WTC11 (cell line): ENCODE data around the gene FBXL7. TPM values are rescaled to one million over a fixed set of nuclear protein-coding genes. Genes with fewer than 3 reads are reported as not detected.

ENCODE experiments used
- ATAC-seq: fragments of 200-7000 bp; cut with Tn5 transposase; 2 replicates; pipeline ENCODE4 v1.10.0; 2021; ENCODE audit warnings: mild to moderate bottlenecking, moderate library complexity
- CTCF ChIA-PET: fragments of 300-600 bp; sonication (Branson Sonifier 250); formaldehyde crosslinking; loops from one replicate; lab custom pipeline; 2021; ENCODE audit warnings: antibody characterized with exemption; lab: Charles Lee
- POLR2A ChIA-PET: fragments of 350-600 bp; sonication (Branson Sonifier 250); formaldehyde crosslinking; loops from one replicate; lab custom pipeline; 2021; ENCODE audit warnings: antibody characterized with exemption; lab: Charles Lee
- DNase-seq: peaks from one replicate; pipeline ENCODE4 v3.0.0; 2021; ENCODE audit warnings: low spot score
- H3K27ac Mint-ChIP-seq: 2 replicates; pipeline ENCODE4 v1.8.0; 2021; ENCODE audit warnings: mixed read lengths
- H3K27me3 Mint-ChIP-seq: 2 replicates; pipeline ENCODE4 v1.8.0; 2021; ENCODE audit warnings: low read depth, mild to moderate bottlenecking, moderate library complexity, mixed read lengths
- H3K36me3 Mint-ChIP-seq: 2 replicates; pipeline ENCODE4 v1.8.0; 2021; ENCODE audit warnings: mixed read lengths
- H3K4me1 Mint-ChIP-seq: 2 replicates; pipeline ENCODE4 v1.8.0; 2022; ENCODE audit warnings: mixed read lengths
- H3K4me3 Mint-ChIP-seq: 2 replicates; pipeline ENCODE4 v1.8.0; 2021; ENCODE audit warnings: mild to moderate bottlenecking, moderate library complexity, mixed read lengths
- H3K9me3 Mint-ChIP-seq: 2 replicates; pipeline ENCODE4 v1.8.0; 2021; ENCODE audit warnings: mixed read lengths
- CBFB ChIP-seq: sonication (generic); formaldehyde crosslinking; IDR thresholded peaks from 2 replicates; pipeline ENCODE4 v1.8.1; 2022; ENCODE audit warnings: mild to moderate bottlenecking, low read depth, missing genetic modification reagents
- CREB1 ChIP-seq: sonication (generic); formaldehyde crosslinking; IDR thresholded peaks from 2 replicates; pipeline ENCODE4 v1.8.0; 2023; ENCODE audit warnings: mild to moderate bottlenecking, missing genetic modification reagents
- CTCF ChIP-seq: fragments of 200-600 bp; IDR thresholded peaks from 2 replicates; pipeline ENCODE4 v1.8.0; 2022; ENCODE audit warnings: antibody characterized with exemption
- ELF4 ChIP-seq: sonication (generic); formaldehyde crosslinking; IDR thresholded peaks from 2 replicates; pipeline ENCODE4 v1.8.1; 2022; ENCODE audit warnings: low read depth, mild to moderate bottlenecking, moderate library complexity, missing genetic modification reagents
- FOXK1 ChIP-seq: sonication (generic); formaldehyde crosslinking; IDR thresholded peaks from 2 replicates; pipeline ENCODE4 v1.8.0; 2022; ENCODE audit warnings: mild to moderate bottlenecking, moderate library complexity, missing genetic modification reagents
- FOXP4 ChIP-seq: sonication (generic); formaldehyde crosslinking; IDR thresholded peaks from 2 replicates; pipeline ENCODE4 v1.8.0; 2022; ENCODE audit warnings: mild to moderate bottlenecking, missing genetic modification reagents
- GTF2I ChIP-seq: fragments of 250-450 bp; sonication (Bioruptor Pico); conservative IDR thresholded peaks from 2 replicates; pipeline ENCODE4 v1.4.0; 2021; ENCODE audit warnings: mild to moderate bottlenecking
- HMGXB4 ChIP-seq: sonication (generic); formaldehyde crosslinking; IDR thresholded peaks from 2 replicates; pipeline ENCODE4 v1.8.1; 2023; ENCODE audit warnings: mild to moderate bottlenecking, moderate library complexity, missing genetic modification reagents
- IRF2 ChIP-seq: sonication (generic); formaldehyde crosslinking; IDR thresholded peaks from 2 replicates; pipeline ENCODE4 v1.8.0; 2022; ENCODE audit warnings: low read depth, missing genetic modification reagents, borderline replicate concordance
- KAT7 ChIP-seq: sonication (generic); formaldehyde crosslinking; IDR thresholded peaks from 2 replicates; pipeline ENCODE4 v1.8.1; 2023; ENCODE audit warnings: missing genetic modification reagents, mild to moderate bottlenecking, borderline replicate concordance
- MXD4 ChIP-seq: fragments of 250-450 bp; sonication (Bioruptor Pico); IDR thresholded peaks from 2 replicates; pipeline ENCODE4 v1.8.0; 2021; ENCODE audit warnings: mild to moderate bottlenecking, moderate library complexity, borderline replicate concordance
- NR1H2 ChIP-seq: sonication (generic); formaldehyde crosslinking; IDR thresholded peaks from 2 replicates; pipeline ENCODE4 v1.9.0; 2021; ENCODE audit warnings: mild to moderate bottlenecking, moderate library complexity, missing genetic modification reagents
- PRRX2 ChIP-seq: fragments of 250-450 bp; sonication (Bioruptor Pico); IDR thresholded peaks from 2 replicates; pipeline ENCODE4 v1.8.0; 2021; ENCODE audit warnings: mild to moderate bottlenecking
- TCF7 ChIP-seq: sonication (generic); formaldehyde crosslinking; IDR thresholded peaks from 2 replicates; pipeline ENCODE4 v1.8.0; 2022; ENCODE audit warnings: mild to moderate bottlenecking, low read depth, missing genetic modification reagents, moderate library complexity
- TEAD1 ChIP-seq: sonication (generic); formaldehyde crosslinking; IDR thresholded peaks from 2 replicates; pipeline ENCODE4 v1.8.0; 2022; ENCODE audit warnings: mild to moderate bottlenecking, missing genetic modification reagents
- ZNF219 ChIP-seq: sonication (generic); formaldehyde crosslinking; IDR thresholded peaks from 2 replicates; pipeline ENCODE4 v1.8.0; 2023; ENCODE audit warnings: missing genetic modification reagents, mild to moderate bottlenecking, borderline replicate concordance
- ZNF423 ChIP-seq: fragments of 250-450 bp; sonication (Bioruptor Pico); IDR thresholded peaks from 2 replicates; pipeline ENCODE4 v2.1.2; 2022; ENCODE audit warnings: mild to moderate bottlenecking, moderate library complexity
- total RNA-seq: library from RNA; stranded (reverse); gene quantifications from 3 replicates; pipeline ENCODE4 v1.2.3, GENCODE V29; 2021
- TF ChIP-seq, protein P1 (sequence below): fragments of 250-450 bp; sonication (Bioruptor Pico); IDR thresholded peaks from 2 replicates; pipeline ENCODE4 v2.1.2; 2022; ENCODE audit warnings: mild to moderate bottlenecking, moderate library complexity
- TF ChIP-seq, protein P2 (sequence below): sonication (generic); formaldehyde crosslinking; IDR thresholded peaks from 2 replicates; pipeline ENCODE4 v1.8.1; 2022; ENCODE audit warnings: mild to moderate bottlenecking, moderate library complexity, missing genetic modification reagents

FBXL7 gene
- total RNA-seq, 1 experiment from 2014 or later = 13.8 TPM

DNA sequence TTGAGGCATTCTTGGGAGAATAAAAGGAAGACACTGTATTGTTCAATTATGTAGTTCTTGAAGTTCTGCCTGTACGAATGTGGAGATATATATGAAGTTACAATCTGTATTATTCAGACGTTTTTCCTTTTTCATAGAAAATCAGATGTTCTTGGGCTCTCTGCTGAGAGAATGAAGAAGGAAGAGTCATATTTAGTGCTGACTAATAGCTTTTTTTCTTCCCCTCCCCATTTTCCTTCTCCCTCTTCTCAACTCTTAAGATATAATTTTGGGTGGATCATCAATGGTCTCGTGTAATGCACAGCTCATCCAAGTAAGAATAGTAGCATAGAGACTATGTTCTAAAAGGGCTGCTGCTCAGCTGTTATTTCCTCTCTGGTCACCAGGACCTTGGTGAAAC, 23.0 kb upstream of the FBXL7 start:
- no peaks in the 10 kb centered on the region for H3K27me3 Mint-ChIP-seq
- ATAC-seq (no peak), DNase-seq (no peak)
- H3K4me3 Mint-ChIP-seq = no peak overlapping the region
- TF ChIP-seq MXD4 (CRISPR knock-in tag) (no peak), GTF2I (CRISPR knock-in tag) (no peak)
- ChIA-PET CTCF (no interaction called here), POLR2A (no interaction called here)
- H3K36me3 Mint-ChIP-seq = peaks cover 9% of the 10 kb centered on the region
- peaks cover 23% of the 10 kb centered on the region for H3K9me3 Mint-ChIP-seq
- no peaks in the 10 kb centered on the region for H3K4me1 Mint-ChIP-seq
- H3K27ac Mint-ChIP-seq = no peak overlapping the region

- no peak overlapping the region for H3K4me3 Mint-ChIP-seq
- ChIA-PET CTCF (no interaction called here), POLR2A (no interaction called here)
- H3K27me3 Mint-ChIP-seq = no peaks in the 10 kb centered on the region
- no peak for ATAC-seq
- TF ChIP-seq FOXP4 (CRISPR knock-in tag) (no peak), ZNF219 (CRISPR knock-in tag) (no peak), FOXK1 (CRISPR knock-in tag) (no peak), CBFB (CRISPR knock-in tag) (no peak), TCF7 (CRISPR knock-in tag) (no peak), PRRX2 (CRISPR knock-in tag) (no peak), HMGXB4 (CRISPR knock-in tag) (no peak), CTCF (no peak), ZNF423 (CRISPR knock-in tag) (no peak), NR1H2 (CRISPR knock-in tag) (no peak), KAT7 (CRISPR knock-in tag) (no peak), CREB1 (CRISPR knock-in tag) (no peak), IRF2 (CRISPR knock-in tag) (no peak), TEAD1 (no peak), ELF4 (CRISPR knock-in tag) (no peak)
- TF ChIP-seq, protein P1, sequence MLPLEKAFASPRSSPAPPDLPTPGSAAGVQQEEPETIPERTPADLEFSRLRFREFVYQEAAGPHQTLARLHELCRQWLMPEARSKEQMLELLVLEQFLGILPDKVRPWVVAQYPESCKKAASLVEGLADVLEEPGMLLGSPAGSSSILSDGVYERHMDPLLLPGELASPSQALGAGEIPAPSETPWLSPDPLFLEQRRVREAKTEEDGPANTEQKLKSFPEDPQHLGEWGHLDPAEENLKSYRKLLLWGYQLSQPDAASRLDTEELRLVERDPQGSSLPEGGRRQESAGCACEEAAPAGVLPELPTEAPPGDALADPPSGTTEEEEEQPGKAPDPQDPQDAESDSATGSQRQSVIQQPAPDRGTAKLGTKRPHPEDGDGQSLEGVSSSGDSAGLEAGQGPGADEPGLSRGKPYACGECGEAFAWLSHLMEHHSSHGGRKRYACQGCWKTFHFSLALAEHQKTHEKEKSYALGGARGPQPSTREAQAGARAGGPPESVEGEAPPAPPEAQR (CRISPR knock-in tag) = no peak
- TF ChIP-seq, protein P2, sequence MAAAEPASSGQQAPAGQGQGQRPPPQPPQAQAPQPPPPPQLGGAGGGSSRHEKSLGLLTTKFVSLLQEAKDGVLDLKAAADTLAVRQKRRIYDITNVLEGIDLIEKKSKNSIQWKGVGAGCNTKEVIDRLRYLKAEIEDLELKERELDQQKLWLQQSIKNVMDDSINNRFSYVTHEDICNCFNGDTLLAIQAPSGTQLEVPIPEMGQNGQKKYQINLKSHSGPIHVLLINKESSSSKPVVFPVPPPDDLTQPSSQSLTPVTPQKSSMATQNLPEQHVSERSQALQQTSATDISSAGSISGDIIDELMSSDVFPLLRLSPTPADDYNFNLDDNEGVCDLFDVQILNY = no peak
- H3K9me3 Mint-ChIP-seq = peaks cover 23% of the 10 kb centered on the region
- no peak overlapping the region for H3K27ac Mint-ChIP-seq
- no peaks in the 10 kb centered on the region for H3K4me1 Mint-ChIP-seq
- no peak for DNase-seq
- H3K36me3 Mint-ChIP-seq = peaks cover 9% of the 10 kb centered on the region
These were observed 19.5 kb upstream of the FBXL7 start for GRCh38 chr5:15480436-15480835.
